ACC112 (cell line): Measurements from ENCODE around the gene ARF4.
A peak's percentile ranks its signal among the peaks of the same experiment; 100 is the strongest.

Experiments used
- H2AFZ ChIP-seq: fragments of 200-600 bp; sonication (generic); one replicate; pipeline ENCODE4 v1.6.0; 2017; ENCODE audit warnings: antibody characterized with exemption, low read length; ENCODE audit not compliant: unreplicated experiment
- H3K27ac ChIP-seq: fragments of 200-600 bp; sonication (generic); 2 replicates; pipeline ENCODE4 v1.5.1; 2014; ENCODE audit warnings: low read depth, mild to moderate bottlenecking, antibody characterized with exemption, low read length, moderate library complexity
- H3K27me3 ChIP-seq: fragments of 200-600 bp; sonication (generic); 2 replicates; pipeline ENCODE4 v1.6.1; 2014; ENCODE audit warnings: mild to moderate bottlenecking, antibody characterized with exemption, low read length, moderate library complexity, mixed read lengths; ENCODE audit not compliant: insufficient read depth
- H3K36me3 ChIP-seq: fragments of 200-600 bp; sonication (generic); 2 replicates; pipeline ENCODE4 v1.6.1; 2016; ENCODE audit warnings: mild to moderate bottlenecking, antibody characterized with exemption, low read length, moderate library complexity, mixed read lengths; ENCODE audit not compliant: insufficient read depth
- H3K4me1 ChIP-seq: fragments of 200-600 bp; sonication (generic); one replicate; pipeline ENCODE4 v1.6.1; 2016; ENCODE audit warnings: low read length, mixed read lengths; ENCODE audit not compliant: insufficient read depth, unreplicated experiment, control insufficient read depth
- H3K4me3 ChIP-seq: fragments of 200-600 bp; sonication (generic); 2 replicates; pipeline ENCODE4 v1.5.1; 2014; ENCODE audit warnings: mild to moderate bottlenecking, low read depth, low read length
- H3K79me2 ChIP-seq: fragments of 200-600 bp; sonication (generic); one replicate; pipeline ENCODE4 v1.6.0; 2016; ENCODE audit warnings: low read length; ENCODE audit not compliant: control insufficient read depth, unreplicated experiment, insufficient read depth

Gene ARF4

GRCh38 chr3:57555306-57555705 lies 41.8 kb downstream of the ARF4 start:
- Histone ChIP-seq H3K4me1 (peaks cover 15% of the 10 kb centered on the region), H3K36me3 (peaks cover 9% of the 10 kb centered on the region), H2AFZ (peak overlapping the region; percentile 98), H3K4me3 (peak overlapping the region; percentile 98), H3K27me3 (no peaks in the 10 kb centered on the region), H3K27ac (peak overlapping the region; percentile 80), H3K79me2 (peaks cover 43% of the 10 kb centered on the region)

GRCh38 chr3:57546616-57547015 lies 50.5 kb downstream of the ARF4 start:
- peaks cover 6% of the 10 kb centered on the region for H3K4me1 ChIP-seq
- no peaks in the 10 kb centered on the region for H3K27me3 ChIP-seq
- no peaks in the 10 kb centered on the region for H3K36me3 ChIP-seq
- no peak overlapping the region for H3K4me3 ChIP-seq
- H3K79me2 ChIP-seq = no peaks in the 10 kb centered on the region
- no peak overlapping the region for H2AFZ ChIP-seq
- no peak overlapping the region for H3K27ac ChIP-seq

- Histone ChIP-seq H3K4me1 (peaks cover 6% of the 10 kb centered on the region), H3K4me3 (no peak overlapping the region), H3K27me3 (no peaks in the 10 kb centered on the region), H3K27ac (no peak overlapping the region), H3K36me3 (no peaks in the 10 kb centered on the region), H3K79me2 (no peaks in the 10 kb centered on the region), H2AFZ (no peak overlapping the region)
Observed at GRCh38 chr3:57545636-57546268, 51.4 kb downstream of the ARF4 start.

DNA sequence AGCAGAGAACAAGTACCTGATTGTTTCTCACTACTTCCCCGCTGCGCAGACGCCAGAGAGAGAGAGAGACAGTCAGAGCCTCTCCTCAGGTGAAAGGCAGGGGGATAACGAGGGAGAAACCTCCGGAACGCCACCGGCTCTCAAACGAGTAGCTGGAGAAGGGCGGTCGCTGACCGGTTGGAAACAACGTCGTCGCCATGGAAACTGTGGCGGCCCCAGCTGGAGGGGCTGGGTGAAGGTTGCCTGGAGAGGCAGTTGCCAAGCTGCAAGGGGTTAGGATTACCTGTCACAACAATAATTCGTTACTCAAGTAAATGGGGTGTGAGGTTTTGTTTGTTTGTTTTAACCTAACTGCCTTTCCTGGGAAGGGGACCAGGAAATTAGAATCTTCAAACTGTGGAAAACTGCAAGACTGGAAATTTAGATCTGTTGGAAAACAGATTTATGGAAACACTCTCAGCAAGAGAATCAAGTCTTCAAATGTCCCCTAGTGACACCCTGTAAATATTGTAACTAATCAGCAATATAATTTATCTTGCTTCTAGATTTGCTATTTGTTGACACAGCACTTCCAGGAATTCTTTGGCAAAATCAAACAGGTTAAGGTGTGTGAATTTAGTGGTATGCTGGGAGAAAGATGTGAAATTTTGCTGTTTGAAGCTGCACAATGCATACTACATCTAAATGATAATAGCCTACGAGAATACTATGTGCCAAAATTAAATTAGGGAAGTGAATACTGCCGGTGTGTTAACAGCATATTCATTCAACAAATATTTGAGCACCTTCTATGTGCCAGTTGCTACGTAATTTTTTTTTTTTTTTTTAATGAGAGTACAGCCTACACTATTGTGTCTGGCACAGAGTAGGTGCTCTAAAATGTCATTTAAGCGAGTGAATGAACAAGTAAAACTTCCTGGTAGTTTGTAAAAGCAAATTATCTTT lies 52.7 kb downstream of the ARF4 start, which contains the start of gene DNAH12:
TSS of gene DNAH12 (minus strand) at position 164 of the 945 bp plus-strand sequence. CDS start 1,474 bp downstream, outside the sequence.
- Histone ChIP-seq H3K27me3 (no peaks in the 10 kb centered on the region), H3K27ac (no peak within 1 kb of the TSS), H3K4me1 (peaks cover 6% of the 10 kb centered on the region), H3K36me3 (no peaks in the 10 kb centered on the region), H2AFZ (peak within 1 kb of the TSS; percentile 30), H3K79me2 (no peaks in the 10 kb centered on the region), H3K4me3 (peak within 1 kb of the TSS; percentile 37)

- H3K79me2 ChIP-seq = no peaks in the 10 kb centered on the region
- H3K4me3 ChIP-seq = no peak overlapping the region
- H2AFZ ChIP-seq = no peak overlapping the region
- no peak overlapping the region for H3K27ac ChIP-seq
- no peaks in the 10 kb centered on the region for H3K36me3 ChIP-seq
- no peaks in the 10 kb centered on the region for H3K27me3 ChIP-seq
- H3K4me1 ChIP-seq = no peaks in the 10 kb centered on the region
Observed at GRCh38 chr3:57538465-57538864, 58.7 kb downstream of the ARF4 start.

- no peak overlapping the region for H3K27ac ChIP-seq
- H3K4me1 ChIP-seq = peaks cover 9% of the 10 kb centered on the region
- H3K79me2 ChIP-seq = no peaks in the 10 kb centered on the region
- no peak overlapping the region for H3K4me3 ChIP-seq
- H3K27me3 ChIP-seq = no peaks in the 10 kb centered on the region
- no peaks in the 10 kb centered on the region for H3K36me3 ChIP-seq
- no peak overlapping the region for H2AFZ ChIP-seq
Observed at GRCh38 chr3:57530071-57530608, 67.0 kb downstream of the ARF4 start.
